Measurements from ENCODE around the gene PTGDR. TPM values are rescaled to one million over a fixed set of nuclear protein-coding genes. Genes with fewer than 3 reads are reported as not detected.
A peak's percentile ranks its signal among the peaks of the same experiment; 100 is the strongest.

PTGDR gene
- total RNA-seq, 1 donor = 1.8 TPM

GRCh38 chr14:52304248-52304904, 36.9 kb downstream of the PTGDR start:
- TF ChIP-seq CTCF (IDR thresholded peaks at IDR 0.05; ENCODE audit: insufficient read depth, low read length) = no peak
- no peak overlapping the region for H3K4me3 ChIP-seq (ENCODE audit: low read depth, low read length)
- no peak for DNase-seq (ENCODE audit: low read depth)

- no peak for TF ChIP-seq CTCF (IDR thresholded peaks at IDR 0.05; ENCODE audit: insufficient read depth, low read length)
- H3K4me3 ChIP-seq (ENCODE audit: low read depth, low read length) = no peak overlapping the region
- no peak for DNase-seq (ENCODE audit: low read depth)
Observed at GRCh38 chr14:52305014-52305413, 37.5 kb downstream of the PTGDR start.

- DNase-seq (ENCODE audit: low read depth) = no peak
- no peak overlapping the region for H3K4me3 ChIP-seq (ENCODE audit: low read depth, low read length)
- no peak for TF ChIP-seq CTCF (IDR thresholded peaks at IDR 0.05; ENCODE audit: insufficient read depth, low read length)
Observed at GRCh38 chr14:52307376-52307775, 39.9 kb downstream of the PTGDR start.

GRCh38 chr14:52307905-52308304, 40.4 kb downstream of the PTGDR start:
- TF ChIP-seq CTCF (IDR thresholded peaks at IDR 0.05; ENCODE audit: insufficient read depth, low read length) = no peak
- no peak for DNase-seq (ENCODE audit: low read depth)
- H3K4me3 ChIP-seq (ENCODE audit: low read depth, low read length) = no peak overlapping the region

- no peak overlapping the region for H3K4me3 ChIP-seq (ENCODE audit: low read depth, low read length)
- no peak for DNase-seq (ENCODE audit: low read depth)
- no peak for TF ChIP-seq CTCF (IDR thresholded peaks at IDR 0.05; ENCODE audit: insufficient read depth, low read length)
Observed at GRCh38 chr14:52310541-52310940, 43.0 kb downstream of the PTGDR start.

- H3K4me3 ChIP-seq (ENCODE audit: low read depth, low read length) = peak overlapping the region; percentile 85
- DNase-seq (ENCODE audit: low read depth) = peak; percentile 80
- TF ChIP-seq CTCF (IDR thresholded peaks at IDR 0.05; ENCODE audit: insufficient read depth, low read length) = no peak
Observed at GRCh38 chr14:52312931-52313355, 45.4 kb downstream of the PTGDR start.

- no peak for TF ChIP-seq CTCF (IDR thresholded peaks at IDR 0.05; ENCODE audit: insufficient read depth, low read length)
- DNase-seq (ENCODE audit: low read depth) = peak; percentile 59
- H3K4me3 ChIP-seq (ENCODE audit: low read depth, low read length) = peak overlapping the region; percentile 85
Observed at GRCh38 chr14:52313462-52313861, 46.0 kb downstream of the PTGDR start.
